Measurements from ENCODE around the gene NPM3. TPM values are rescaled to one million over a fixed set of nuclear protein-coding genes. Genes with fewer than 3 reads are reported as not detected.

NPM3 gene
- total and polyA plus RNA-seq, 2 of the 13 experiments (the other 11 are each of a cell fraction or from before 2014, with no cell fraction given) = 47.6 to 129 TPM

- ChIA-PET POLR2A (interaction anchor here (1.5 kb wide), 1 partner anchor 33 kb away, joined by 5 read pairs; the partner anchor contains the start of gene OGA), CTCF (ENCODE audit: low intra/inter-chr PET ratio, low total read pairs) (no interaction called here)
- TF ChIP-seq BHLHE40 (IDR thresholded peaks at IDR 0.05; ENCODE audit: low read length) (no peak), ZFYVE20 (CRISPR knock-in tag; IDR thresholded peaks at IDR 0.05; ENCODE audit: borderline replicate concordance, low read depth) (no peak), ERF (CRISPR knock-in tag; IDR thresholded peaks at IDR 0.05) (no peak)
- TF ChIP-seq, protein P1, sequence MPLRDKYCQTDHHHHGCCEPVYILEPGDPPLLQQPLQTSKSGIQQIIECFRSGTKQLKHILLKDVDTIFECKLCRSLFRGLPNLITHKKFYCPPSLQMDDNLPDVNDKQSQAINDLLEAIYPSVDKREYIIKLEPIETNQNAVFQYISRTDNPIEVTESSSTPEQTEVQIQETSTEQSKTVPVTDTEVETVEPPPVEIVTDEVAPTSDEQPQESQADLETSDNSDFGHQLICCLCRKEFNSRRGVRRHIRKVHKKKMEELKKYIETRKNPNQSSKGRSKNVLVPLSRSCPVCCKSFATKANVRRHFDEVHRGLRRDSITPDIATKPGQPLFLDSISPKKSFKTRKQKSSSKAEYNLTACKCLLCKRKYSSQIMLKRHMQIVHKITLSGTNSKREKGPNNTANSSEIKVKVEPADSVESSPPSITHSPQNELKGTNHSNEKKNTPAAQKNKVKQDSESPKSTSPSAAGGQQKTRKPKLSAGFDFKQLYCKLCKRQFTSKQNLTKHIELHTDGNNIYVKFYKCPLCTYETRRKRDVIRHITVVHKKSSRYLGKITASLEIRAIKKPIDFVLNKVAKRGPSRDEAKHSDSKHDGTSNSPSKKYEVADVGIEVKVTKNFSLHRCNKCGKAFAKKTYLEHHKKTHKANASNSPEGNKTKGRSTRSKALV (CRISPR knock-in tag; IDR thresholded peaks at IDR 0.05) = no peak
- BruUV-seq (replicated peaks) = TSS peak; percentile 24
- Histone ChIP-seq H2AFZ (ENCODE audit: low read length) (no peak overlapping the region), H3K4me2 (ENCODE audit: low read depth, low read length) (no peak overlapping the region), H3K9ac (ENCODE audit: insufficient read depth, low read depth, low read length) (no peak overlapping the region), H3K9me3 (ENCODE audit: low read length) (no peaks in the 10 kb centered on the region), H4K20me1 (ENCODE audit: insufficient read depth, low read length) (peaks cover 2% of the 10 kb centered on the region; the same call in 1 of the 2 replicates), H3K36me3 (replicated peaks in 1 of 2; ENCODE audit: control insufficient read depth in 1 of 2, insufficient read depth in 2 of 2, low read length in 2 of 2) (peaks cover 4 to 18% of the 10 kb centered on the region in 2 experiments), H3K4me3 (replicated peaks in 1 of 3; ENCODE audit: insufficient read depth in 1 of 3, low read depth in 2 of 3, low read length in 3 of 3) (no peak overlapping the region), H3K27ac (ENCODE audit: extremely low read length, insufficient read depth, low read length) (no peak overlapping the region), H3K27me3 (ENCODE audit: control insufficient read depth in 1 of 2, insufficient read depth in 2 of 2, low read length in 2 of 2) (no peaks in the 10 kb centered on the region; a peak in 1 of 5 replicates), H3K79me2 (ENCODE audit: insufficient read depth, low read length) (peaks cover 9% of the 10 kb centered on the region), H3K4me1 (ENCODE audit: insufficient read depth, low read length) (peaks cover 24% of the 10 kb centered on the region)
- no peak for DNase-seq (ENCODE audit: low spot score)
- in situ Hi-C loops (cut with HindIII; ENCODE audit: extremely low pct_ligation_motif_present, low pct_unique_long_range_greater_than_20kb) (no loop called here), intact Hi-C loops (cut with micrococcal nuclease; ENCODE audit: unreplicated experiment) (no loop called here)
- no peak for FAIRE-seq
- 98% methylated on average over 2 of the region's 2 CpGs for WGBS (ENCODE audit: low lambda C conversion rate)
- ATAC-seq = no peak
Observed at GRCh38 chr10:101785801-101786200, 2.6 kb upstream of the NPM3 start.

GRCh38 chr10:101784558-101784957, 1.3 kb upstream of the NPM3 start:
- ChIA-PET POLR2A (interaction anchor here (1.5 to 2.4 kb wide), 3 partner anchors 34 to 36 kb away, joined by 3 to 16 read pairs (median 5); partner anchors contain the start of gene OGA), CTCF (ENCODE audit: low intra/inter-chr PET ratio, low total read pairs) (no interaction called here)
- Histone ChIP-seq H3K9ac (ENCODE audit: insufficient read depth, low read depth, low read length) (no peak overlapping the region), H3K27ac (ENCODE audit: extremely low read length, insufficient read depth, low read length) (no peak overlapping the region), H2AFZ (ENCODE audit: low read length) (no peak overlapping the region), H4K20me1 (ENCODE audit: insufficient read depth, low read length) (peaks cover 5% of the 10 kb centered on the region; the same call in 1 of the 2 replicates), H3K36me3 (replicated peaks in 1 of 2; ENCODE audit: control insufficient read depth in 1 of 2, insufficient read depth in 2 of 2, low read length in 2 of 2) (peaks cover 4 to 17% of the 10 kb centered on the region in 2 experiments), H3K4me1 (ENCODE audit: insufficient read depth, low read length) (peaks cover 35% of the 10 kb centered on the region), H3K4me3 (replicated peaks in 1 of 3; ENCODE audit: insufficient read depth in 1 of 3, low read depth in 2 of 3, low read length in 3 of 3) (no peak overlapping the region), H3K4me2 (ENCODE audit: low read depth, low read length) (no peak overlapping the region), H3K9me3 (ENCODE audit: low read length) (no peaks in the 10 kb centered on the region), H3K27me3 (ENCODE audit: control insufficient read depth in 1 of 2, insufficient read depth in 2 of 2, low read length in 2 of 2) (no peaks in the 10 kb centered on the region; a peak in 1 of 5 replicates), H3K79me2 (ENCODE audit: insufficient read depth, low read length) (peaks cover 9% of the 10 kb centered on the region)
- no TSS peak for BruUV-seq (replicated peaks)
- WGBS (ENCODE audit: low lambda C conversion rate) = 98% methylated on average over 2 of the region's 2 CpGs
- in situ Hi-C loops (cut with HindIII; ENCODE audit: extremely low pct_ligation_motif_present, low pct_unique_long_range_greater_than_20kb) (loop anchor here (5.0 kb wide), 2 partner anchors 182 to 572 kb away; no protein-coding TSS in a partner anchor), intact Hi-C loops (cut with micrococcal nuclease; ENCODE audit: unreplicated experiment) (no loop called here)
- no peak for FAIRE-seq
- no peak for DNase-seq (ENCODE audit: low spot score)
- ATAC-seq = no peak
- TF ChIP-seq DRAP1 (CRISPR knock-in tag; IDR thresholded peaks at IDR 0.05) (no peak), ZNF382 (CRISPR knock-in tag; IDR thresholded peaks at IDR 0.05; ENCODE audit: borderline replicate concordance) (no peak), POLR2AphosphoS5 (IDR thresholded peaks at IDR 0.05; ENCODE audit: low read depth, low read length) (no peak), NFATC3 (CRISPR knock-in tag; IDR thresholded peaks at IDR 0.05) (no peak), PHF8 (CRISPR knock-in tag; IDR thresholded peaks at IDR 0.05) (no peak), NAIF1 (CRISPR knock-in tag; IDR thresholded peaks at IDR 0.05; ENCODE audit: borderline replicate concordance) (no peak), DMAP1 (CRISPR knock-in tag; IDR thresholded peaks at IDR 0.05) (no peak), SAP130 (CRISPR knock-in tag; IDR thresholded peaks at IDR 0.05; ENCODE audit: low read depth) (no peak), GZF1 (CRISPR knock-in tag; IDR thresholded peaks at IDR 0.05) (no peak), SRSF1 (optimal IDR thresholded peaks at IDR 0.05; ENCODE audit: low read depth, low read length) (no peak)

Data from HepG2 (cell line).